HCT116 (cell line): ENCODE measurements around the gene ALK. TPM values are rescaled to one million over a fixed set of nuclear protein-coding genes. Genes with fewer than 3 reads are reported as not detected.

Experiments used
- ATAC-seq: fragments of 200-7000 bp; cut with Tn5 transposase; 2 replicates; pipeline ENCODE4 v1.9.1; 2020; ENCODE audit warnings: mild to moderate bottlenecking, moderate library complexity
- BruUV-seq: library from RNA; stranded (reverse); fragments of 400-500 nt; replicated peaks from 2 replicates; lab custom pipeline; 2021; lab: Mats Ljungman, UMichigan
- CTCF ChIA-PET: fragments of 300-600 bp; sonication (Branson Sonifier 250); formaldehyde crosslinking; loops from one replicate; lab custom pipeline; 2021; ENCODE audit warnings: antibody characterized with exemption; lab: Charles Lee
- POLR2A ChIA-PET: fragments of 300-600, 350-600 bp; sonication (Branson Sonifier 250); formaldehyde crosslinking; loops from one replicate; lab custom pipeline; 2021; ENCODE audit warnings: antibody characterized with exemption; lab: Charles Lee
- RAD21 ChIA-PET, 2 experiments: fragments of 300-600 bp; sonication (Branson Sonifier 250); formaldehyde crosslinking; loops; one replicate each; lab custom pipeline; 2023; ENCODE audit warnings: low total read pairs in 2 of 2; ENCODE audit not compliant: uncharacterized antibody in 2 of 2, unreplicated experiment in 2 of 2, low non-redundant PET in 1 of 2; lab: Charles Lee
- DNase-seq: peaks from one replicate; pipeline ENCODE4 v3.0.0-alpha.2; 2010; ENCODE audit warnings: low read depth, low spot score
- H2AFZ ChIP-seq: fragments of 200-600 bp; shearing (Covaris generic), sonication (generic); 2 replicates; pipeline ENCODE4 v1.6.1; 2017; ENCODE audit warnings: low read depth, mixed run types, mixed read lengths, antibody characterized with exemption, low read length; ENCODE audit not compliant: poor library complexity, severe bottlenecking
- H3K27ac ChIP-seq: 2 replicates; pipeline ENCODE4 v1.5.1; 2012; ENCODE audit warnings: low read depth, low read length
- H3K27me3 ChIP-seq: fragments of 200-600 bp; sonication (generic); 2 replicates; pipeline ENCODE4 v1.6.1; 2016; ENCODE audit warnings: mixed run types, low read length, mixed read lengths; ENCODE audit not compliant: insufficient read depth
- H3K36me3 ChIP-seq, 2 experiments: fragments of 200-500 bp in 1 of 2; fragments of 200-600 bp in 1 of 2; sonication (Bioruptor generic) in 1 of 2; sonication (generic) in 1 of 2; 2 replicates each; pipeline versions ENCODE4 v1.5.1 to v1.6.1; 2014 to 2016; ENCODE audit warnings: low read length in 2 of 2, inconsistent platforms in 1 of 2, mixed read lengths in 1 of 2, mixed run types in 1 of 2; ENCODE audit not compliant: insufficient read depth in 2 of 2, control insufficient read depth in 1 of 2
- H3K4me1 ChIP-seq, 2 experiments: fragments of 200-600 bp in 1 of 2; sonication (generic) in 1 of 2; 2 replicates each; pipeline versions ENCODE4 v1.5.1 to v1.6.1; 2012 to 2017; ENCODE audit warnings: low read length in 2 of 2, inconsistent platforms in 1 of 2, mild to moderate bottlenecking in 1 of 2, mixed read lengths in 1 of 2, mixed run types in 1 of 2, moderate library complexity in 1 of 2; ENCODE audit not compliant: insufficient read depth in 2 of 2, control insufficient read depth in 1 of 2
- H3K4me2 ChIP-seq: fragments of 200-600 bp; sonication (generic); 2 replicates; pipeline ENCODE4 v1.6.1; 2017; ENCODE audit warnings: mixed run types, low read length, mixed read lengths
- H3K4me3 ChIP-seq, 2 experiments: fragments of 200-600 bp in 1 of 2; sonication (generic) in 1 of 2; replicated peaks in 1 of 2; 2 replicates each; pipeline ENCODE4 v1.5.1; 2011 to 2016; ENCODE audit warnings: low read length in 2 of 2, control low read depth in 1 of 2, low read depth in 1 of 2, mild to moderate bottlenecking in 1 of 2, mixed read lengths in 1 of 2, mixed run types in 1 of 2
- H3K79me2 ChIP-seq: fragments of 200-600 bp; sonication (generic); 2 replicates; pipeline ENCODE4 v1.6.1; 2017; ENCODE audit warnings: mild to moderate bottlenecking, mixed run types, low read length, moderate library complexity, mixed read lengths; ENCODE audit not compliant: insufficient read depth
- H3K9ac ChIP-seq: fragments of 200-600 bp; sonication (generic); 2 replicates; pipeline ENCODE4 v1.6.1; 2016; ENCODE audit warnings: low read length, mixed read lengths
- H3K9me2 ChIP-seq: fragments of 200-600 bp; sonication (generic), shearing (Covaris generic); 2 replicates; pipeline ENCODE4 v1.6.1; 2017; ENCODE audit warnings: mixed run types, mild to moderate bottlenecking, moderate library complexity; ENCODE audit not compliant: insufficient read depth
- H3K9me3 ChIP-seq, 2 experiments: fragments of 200-500 bp in 1 of 2; fragments of 200-600 bp in 1 of 2; sonication (Bioruptor generic) in 1 of 2; sonication (generic) in 1 of 2; 2 replicates each; pipeline ENCODE4 v1.6.1; 2014 to 2017; ENCODE audit warnings: low read length in 2 of 2, mixed read lengths in 2 of 2, inconsistent platforms in 1 of 2, low read depth in 1 of 2, mild to moderate bottlenecking in 1 of 2, mixed run types in 1 of 2, moderate library complexity in 1 of 2; ENCODE audit not compliant: control insufficient read depth in 1 of 2, insufficient read depth in 1 of 2
- H4K20me1 ChIP-seq: fragments of 200-600 bp; sonication (generic), shearing (Covaris generic); 2 replicates; pipeline ENCODE4 v1.6.1; 2017; ENCODE audit warnings: mixed run types, mild to moderate bottlenecking, moderate library complexity; ENCODE audit not compliant: insufficient read depth
- CEBPB ChIP-seq: IDR thresholded peaks from 2 replicates; pipeline ENCODE4 v1.6.1; 2012; ENCODE audit warnings: low read depth
- EGR1 ChIP-seq: IDR thresholded peaks from 2 replicates; pipeline ENCODE4 v1.6.1; 2012; ENCODE audit warnings: low read depth
- ELF1 ChIP-seq: IDR thresholded peaks from 2 replicates; pipeline ENCODE4 v1.6.1; 2012; ENCODE audit warnings: low read depth, borderline replicate concordance
- JUND ChIP-seq: IDR thresholded peaks from 2 replicates; pipeline ENCODE4 v1.6.1; 2012
- SIN3A ChIP-seq: IDR thresholded peaks from 2 replicates; pipeline ENCODE4 v1.6.1; 2012; ENCODE audit warnings: low read depth
- SP1 ChIP-seq: IDR thresholded peaks from 2 replicates; pipeline ENCODE4 v1.6.1; 2012; ENCODE audit warnings: low read depth
- SRF ChIP-seq: IDR thresholded peaks from 2 replicates; pipeline ENCODE4 v1.6.1; 2012; ENCODE audit warnings: low read depth
- TCF7L2 ChIP-seq: IDR thresholded peaks from 2 replicates; pipeline ENCODE4 v1.7.0; 2011; ENCODE audit warnings: borderline replicate concordance, inconsistent platforms; ENCODE audit not compliant: insufficient read depth, insufficient read length; ENCODE audit errors: extremely low read depth
- intact Hi-C: fragments of 100-400 bp; cut with micrococcal nuclease; formaldehyde crosslinking; loops from 2 replicates; pipeline ENCODE4 v1.10.0; 2022
- total RNA-seq: library from RNA; stranded (reverse); gene quantifications from one replicate; pipeline ENCODE4 v1.2.1, GENCODE V29; 2021; ENCODE audit not compliant: unreplicated experiment

The ALK gene
- total RNA-seq, 1 experiment from 2014 or later, result not detected

DNA sequence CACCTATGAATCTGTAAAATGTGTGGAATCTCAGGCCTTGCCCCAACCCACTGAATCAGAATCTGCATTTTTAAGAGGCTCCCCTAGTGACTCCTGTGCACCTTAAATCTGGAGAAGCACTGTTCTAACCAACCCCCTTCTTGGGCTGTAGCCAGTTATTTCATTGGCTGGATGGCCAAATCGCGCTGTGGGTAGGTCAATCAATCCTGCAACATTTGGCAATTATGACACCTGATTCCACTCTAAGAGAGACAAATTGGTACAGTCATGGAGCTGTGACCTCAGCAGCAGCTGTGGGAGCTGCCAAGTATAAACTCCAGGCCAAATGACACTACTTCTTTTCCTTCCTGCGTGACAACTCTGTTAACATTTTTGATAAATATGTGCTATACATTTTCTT is 597.4 kb downstream of the ALK start:
- H2AFZ ChIP-seq, result no peak overlapping the region
- ChIA-PET RAD21 (no interaction called here), POLR2A (no interaction called here), CTCF (interaction anchor here (1.6 kb wide), 1 partner anchor 15 kb away, joined by 6 read pairs; no protein-coding TSS in a partner anchor)
- no peaks in the 10 kb centered on the region for H3K9me2 ChIP-seq
- H3K9ac ChIP-seq, result no peak overlapping the region
- no peak for DNase-seq
- H3K36me3 ChIP-seq, result no peaks in the 10 kb centered on the region
- H4K20me1 ChIP-seq, result no peaks in the 10 kb centered on the region
- no peaks in the 10 kb centered on the region for H3K4me1 ChIP-seq
- no TSS peak for BruUV-seq
- peaks cover 75% of the 10 kb centered on the region for H3K27me3 ChIP-seq
- no peak for ATAC-seq
- no peak overlapping the region for H3K4me3 ChIP-seq
- no peaks in the 10 kb centered on the region for H3K79me2 ChIP-seq
- no peak overlapping the region for H3K27ac ChIP-seq
- TF ChIP-seq SIN3A, result no peak
- TF ChIP-seq CEBPB, result no peak
- TF ChIP-seq SP1, result no peak
- TF ChIP-seq EGR1, result no peak
- H3K9me3 ChIP-seq, result no peaks in the 10 kb centered on the region
- no peak overlapping the region for H3K4me2 ChIP-seq
- intact Hi-C loops, result no loop called here

GRCh38 chr2:29323301-29323700 is 598.1 kb downstream of the ALK start:
- intact Hi-C loops, result no loop called here
- BruUV-seq, result no TSS peak
- Histone ChIP-seq H2AFZ (no peak overlapping the region), H4K20me1 (no peaks in the 10 kb centered on the region), H3K4me3 (no peak overlapping the region), H3K27ac (no peak overlapping the region), H3K9me2 (no peaks in the 10 kb centered on the region), H3K4me2 (no peak overlapping the region), H3K9ac (no peak overlapping the region), H3K36me3 (no peaks in the 10 kb centered on the region), H3K79me2 (no peaks in the 10 kb centered on the region), H3K9me3 (no peaks in the 10 kb centered on the region), H3K4me1 (no peaks in the 10 kb centered on the region), H3K27me3 (peaks cover 75% of the 10 kb centered on the region)
- ChIA-PET POLR2A (no interaction called here), CTCF (interaction anchor here (1.6 kb wide), 1 partner anchor 14 kb away, joined by 6 read pairs; no protein-coding TSS in a partner anchor), RAD21 (no interaction called here)
- TF ChIP-seq TCF7L2, result no peak
- TF ChIP-seq JUND, result no peak
- no peak for TF ChIP-seq ELF1
- no peak for TF ChIP-seq SRF
- no peak for TF ChIP-seq EGR1
- no peak for DNase-seq
- no peak for ATAC-seq
